ENCODE data around the gene MMD2. TPM values are rescaled to one million over a fixed set of nuclear protein-coding genes. Genes with fewer than 3 reads are reported as not detected.
"Not testable (repeated sequence)": the region's sequence is repeated elsewhere in the genome, so short reads cannot be mapped to it uniquely, and the experiment has no call there.

The MMD2 gene
- total RNA-seq, 1 donor from 2014 or later = not detected

DNA sequence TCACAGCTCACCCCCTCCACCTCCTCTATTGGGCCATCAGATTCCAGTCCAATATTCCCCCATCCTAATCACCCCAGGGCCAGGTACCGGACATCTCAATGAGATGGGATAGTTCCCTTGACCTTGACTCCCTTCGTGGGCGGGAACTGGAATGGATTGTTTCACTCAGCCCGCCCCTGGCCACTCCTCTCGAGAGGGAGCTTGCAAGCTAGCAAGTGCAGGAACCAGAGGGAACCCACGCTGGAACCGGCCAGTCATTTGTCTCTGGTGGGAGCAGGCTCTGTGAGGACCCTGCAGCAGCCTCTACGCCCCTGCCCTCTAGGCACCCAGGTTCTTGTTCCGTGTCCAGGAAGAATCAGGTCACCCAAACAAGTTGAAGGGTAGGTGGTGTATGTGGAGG, 64.5 kb downstream of the MMD2 start:
- intact Hi-C loops (cut with micrococcal nuclease) = no loop called here

DNA sequence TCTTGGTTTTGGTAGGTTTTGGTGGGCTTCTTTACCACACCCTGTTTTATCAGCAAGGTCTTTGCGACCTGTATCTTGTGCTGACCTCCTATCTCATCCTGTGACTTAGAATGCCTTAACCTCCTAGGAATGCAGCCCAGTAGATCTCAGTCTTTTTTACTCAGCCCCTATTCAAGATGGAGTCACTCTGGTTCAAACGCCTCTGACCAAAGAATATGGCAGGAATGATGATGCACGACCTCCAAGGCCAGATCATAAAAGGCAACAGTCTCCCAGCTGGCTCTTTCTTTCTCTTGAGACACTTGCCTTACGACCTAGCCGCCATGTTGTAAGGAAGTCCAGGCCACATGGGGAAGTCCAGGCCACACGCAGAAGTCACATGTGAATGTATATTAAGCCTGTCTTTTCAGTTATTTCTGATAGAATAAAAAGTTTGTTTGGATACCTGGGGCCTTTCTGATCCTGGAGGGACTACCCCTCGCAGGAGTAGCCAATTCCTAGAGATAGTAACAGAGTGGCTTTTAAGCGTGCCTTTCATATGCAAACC, 65.0 kb downstream of the MMD2 start:
- intact Hi-C loops (cut with micrococcal nuclease) = no loop called here

DNA sequence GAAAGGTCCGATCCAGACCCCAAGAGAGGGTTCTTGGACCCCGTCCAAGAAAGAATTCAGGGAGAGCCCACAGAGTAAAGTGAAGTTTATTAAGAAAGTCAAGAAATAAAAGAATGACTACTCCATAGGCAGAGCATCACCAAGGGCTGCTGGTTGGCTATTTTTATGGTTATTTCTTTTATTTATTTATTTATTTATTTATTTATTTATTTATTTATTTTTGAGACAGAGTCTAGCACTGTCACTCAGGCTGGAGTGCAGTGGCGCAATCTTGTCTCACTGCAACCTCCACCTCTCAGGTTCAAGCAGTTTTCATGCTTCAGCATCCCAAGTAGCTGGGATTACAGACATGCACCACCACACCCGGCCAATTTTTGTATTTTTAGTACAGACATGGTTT, 65.8 kb downstream of the MMD2 start:
- intact Hi-C loops (cut with micrococcal nuclease) = not testable (repeated sequence)

DNA sequence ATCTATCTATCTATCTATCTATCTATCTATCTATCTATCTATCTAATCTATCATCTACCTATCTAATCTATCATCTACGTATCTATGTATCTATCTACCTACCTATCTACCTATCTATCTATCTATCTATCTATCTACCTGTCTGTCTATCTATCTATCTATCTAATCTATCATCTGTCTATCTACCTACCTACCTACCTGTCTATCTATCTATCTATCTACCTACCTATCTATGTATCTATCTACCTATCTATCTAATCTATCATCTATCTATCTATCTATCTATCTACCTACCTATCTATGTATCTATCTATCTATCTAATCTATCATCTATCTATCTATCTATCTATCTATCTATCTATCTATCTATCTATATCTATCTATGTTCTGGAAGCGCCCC, 67.5 kb downstream of the MMD2 start:
- intact Hi-C loops (cut with micrococcal nuclease) = not testable (repeated sequence)

DNA sequence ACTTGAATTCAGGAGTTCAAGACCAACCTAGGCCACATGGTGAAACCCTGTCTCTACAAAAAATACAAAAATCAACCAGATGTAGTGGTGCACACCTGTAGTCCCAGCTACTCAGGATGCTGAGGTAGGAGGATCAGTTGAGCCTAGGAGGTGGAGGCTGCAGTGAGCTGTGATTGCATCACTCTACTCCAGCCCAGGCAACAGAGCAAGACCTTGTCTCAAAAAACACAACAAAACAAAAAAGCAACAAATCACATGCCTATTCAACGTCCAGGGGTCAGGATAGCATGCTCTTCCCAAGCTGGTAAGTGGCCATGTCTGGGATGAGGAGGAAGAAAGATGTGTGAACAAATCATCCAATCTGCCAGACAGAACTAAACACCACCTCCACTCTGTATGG, 69.3 kb downstream of the MMD2 start:
- intact Hi-C loops (cut with micrococcal nuclease) = loop anchor here (10.0 kb wide), 1 partner anchor 275 kb away; no protein-coding TSS in a partner anchor

DNA sequence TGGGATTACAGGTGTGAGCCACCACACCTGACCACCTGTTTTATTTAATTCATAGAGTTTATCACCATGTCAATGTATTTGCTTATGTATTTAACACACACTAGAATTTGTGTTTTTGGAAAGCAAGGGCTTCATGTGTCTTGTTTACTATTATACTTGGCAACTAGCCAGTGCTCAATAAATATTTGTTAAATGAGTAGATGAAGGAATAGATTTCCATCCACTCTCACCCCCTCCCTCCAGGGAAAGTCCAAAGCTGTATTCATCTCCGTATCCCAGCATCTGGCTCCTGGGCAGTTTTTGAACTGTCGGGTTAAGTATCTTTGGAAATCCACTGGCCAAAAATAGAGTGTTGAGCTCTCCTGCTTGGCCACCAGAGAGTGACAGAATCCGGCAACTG, 70.8 kb downstream of the MMD2 start:
- intact Hi-C loops (cut with micrococcal nuclease) = loop anchor here (10.0 kb wide), 1 partner anchor 273 kb away; no protein-coding TSS in a partner anchor

DNA sequence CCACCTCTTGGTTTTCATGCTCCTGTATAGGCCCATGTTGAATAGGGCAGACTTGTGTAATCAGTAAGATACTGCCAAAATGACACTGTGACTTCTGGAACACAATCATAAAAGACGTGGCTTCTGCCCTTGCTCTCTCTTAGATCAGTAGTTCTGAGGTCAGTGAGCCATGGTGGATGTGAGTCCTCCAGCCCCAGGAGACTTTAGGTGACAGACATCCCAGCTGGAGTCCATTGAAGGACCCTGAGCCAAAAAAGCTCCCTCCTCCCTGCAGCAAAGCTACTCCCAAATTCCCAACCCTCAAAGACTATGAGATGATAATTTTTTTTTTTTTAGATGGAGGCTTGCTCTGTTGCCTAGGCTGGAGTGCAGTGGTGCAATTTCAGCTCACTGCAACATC, 72.3 kb downstream of the MMD2 start:
- intact Hi-C loops (cut with micrococcal nuclease) = loop anchor here (10.0 kb wide), 1 partner anchor 272 kb away; no protein-coding TSS in a partner anchor

DNA sequence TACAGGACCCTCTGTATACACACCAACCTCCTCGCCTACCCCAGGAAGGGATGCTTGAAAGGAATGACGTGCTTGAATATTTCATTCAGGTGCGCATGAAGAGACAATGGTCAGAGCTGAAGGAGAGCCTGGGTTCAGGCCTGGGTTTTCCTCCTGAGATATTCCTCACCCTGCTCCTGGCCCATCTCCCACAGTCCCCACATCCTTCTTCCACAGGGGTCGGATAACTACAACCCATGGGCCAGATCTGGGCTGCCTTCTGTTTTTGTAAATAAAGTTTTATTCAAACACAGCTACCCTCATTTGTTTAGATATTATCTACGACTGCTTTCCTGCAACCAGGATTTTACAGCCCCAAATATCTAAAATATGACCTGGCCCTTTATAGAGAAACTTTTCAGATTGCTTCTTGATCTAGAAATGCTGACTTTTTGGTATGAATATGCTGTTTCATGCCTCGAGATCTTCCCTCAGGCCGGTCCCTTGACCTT, 73.6 kb downstream of the MMD2 start:
- intact Hi-C loops (cut with micrococcal nuclease) = loop anchor here (10.0 kb wide), 1 partner anchor 271 kb away; no protein-coding TSS in a partner anchor

DNA sequence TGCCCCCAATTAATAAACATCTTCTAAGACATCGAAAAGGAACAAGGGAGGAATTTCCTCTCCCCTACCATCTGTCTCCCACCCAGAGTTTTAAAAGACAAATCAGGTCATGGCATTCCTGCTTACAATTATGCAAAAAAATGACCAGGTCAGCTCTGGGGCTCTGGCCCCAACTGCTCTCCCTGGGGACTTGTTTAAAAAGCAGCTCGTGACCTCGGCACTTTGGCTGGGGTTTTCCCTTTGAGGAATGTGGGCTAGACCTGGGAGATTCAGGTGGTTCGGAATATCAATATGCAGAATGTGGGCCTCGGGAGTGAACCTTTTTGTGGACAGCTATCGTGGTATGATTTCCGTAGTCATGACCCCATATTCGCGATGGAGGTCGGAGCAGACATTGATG, 74.8 kb downstream of the MMD2 start:
- intact Hi-C loops (cut with micrococcal nuclease) = loop anchor here (10.0 kb wide), 1 partner anchor 269 kb away; no protein-coding TSS in a partner anchor

DNA sequence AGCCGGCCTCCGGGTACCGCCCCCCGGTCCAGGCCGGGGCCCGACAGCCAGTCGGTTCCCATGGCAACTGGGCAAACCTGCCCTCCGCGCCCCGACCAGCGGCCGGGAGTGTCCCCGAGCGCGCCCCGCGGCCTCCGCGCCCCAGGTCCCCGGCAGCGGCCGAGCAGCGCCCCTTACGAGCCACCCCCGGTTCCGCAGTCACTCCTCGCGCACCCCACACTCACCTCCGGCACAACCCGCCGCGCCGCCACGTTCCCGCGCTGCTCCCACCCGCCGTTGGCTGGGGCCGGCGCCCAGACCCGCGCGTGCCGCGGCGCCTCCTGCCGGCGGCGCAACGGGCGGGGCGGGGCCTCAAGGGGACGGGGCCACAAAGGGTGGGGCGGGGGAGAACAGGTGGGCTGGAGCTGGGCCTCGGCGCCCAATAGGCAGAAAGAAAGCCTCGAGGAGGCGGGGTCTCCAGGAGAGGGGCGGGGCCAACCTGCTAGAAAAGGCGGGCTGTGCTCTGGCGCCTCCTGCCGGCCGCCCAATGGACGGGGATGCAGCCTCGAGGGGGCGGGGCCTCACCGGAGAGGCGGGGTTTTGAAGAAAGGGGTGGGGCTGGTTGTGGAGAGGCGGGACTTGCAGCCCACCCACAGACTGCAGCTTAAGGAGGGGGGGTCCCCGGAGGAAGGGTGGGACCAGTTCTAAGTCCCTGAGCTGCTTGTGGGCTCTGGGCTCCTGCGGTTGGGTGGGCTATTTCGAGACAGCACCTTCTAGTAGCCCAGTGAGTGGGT, 75.4 kb downstream of the MMD2 start, which contains the start of gene RADIL:
RADIL (minus strand) TSS at position 345 of the 773 bp plus-strand sequence. CDS start 5,577 bp downstream, outside the sequence.
- intact Hi-C loops (cut with micrococcal nuclease) = loop anchor here (1.0 to 10.0 kb wide), 4 partner anchors 53 to 269 kb away; no protein-coding TSS in a partner anchor

DNA sequence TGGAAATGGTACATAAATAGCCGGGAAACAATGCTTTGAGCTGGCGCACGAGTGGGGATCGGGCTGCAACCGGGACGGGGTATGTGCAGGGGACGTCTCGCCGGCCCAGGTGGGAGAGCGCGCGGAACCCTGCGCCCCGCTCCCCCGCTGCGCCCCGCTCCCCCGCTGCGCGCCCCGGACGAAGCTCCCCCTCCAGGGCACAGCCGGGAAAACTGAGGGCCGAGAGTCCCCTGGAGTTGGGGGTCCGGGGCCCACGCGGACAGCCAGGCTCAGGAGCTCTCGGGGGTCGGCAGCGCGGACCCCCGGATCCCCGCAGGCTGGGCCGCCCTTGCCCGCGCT, 76.0 kb downstream of the MMD2 start:
- intact Hi-C loops (cut with micrococcal nuclease) = loop anchor here (1.0 to 10.0 kb wide), 4 partner anchors 52 to 268 kb away; no protein-coding TSS in a partner anchor

DNA sequence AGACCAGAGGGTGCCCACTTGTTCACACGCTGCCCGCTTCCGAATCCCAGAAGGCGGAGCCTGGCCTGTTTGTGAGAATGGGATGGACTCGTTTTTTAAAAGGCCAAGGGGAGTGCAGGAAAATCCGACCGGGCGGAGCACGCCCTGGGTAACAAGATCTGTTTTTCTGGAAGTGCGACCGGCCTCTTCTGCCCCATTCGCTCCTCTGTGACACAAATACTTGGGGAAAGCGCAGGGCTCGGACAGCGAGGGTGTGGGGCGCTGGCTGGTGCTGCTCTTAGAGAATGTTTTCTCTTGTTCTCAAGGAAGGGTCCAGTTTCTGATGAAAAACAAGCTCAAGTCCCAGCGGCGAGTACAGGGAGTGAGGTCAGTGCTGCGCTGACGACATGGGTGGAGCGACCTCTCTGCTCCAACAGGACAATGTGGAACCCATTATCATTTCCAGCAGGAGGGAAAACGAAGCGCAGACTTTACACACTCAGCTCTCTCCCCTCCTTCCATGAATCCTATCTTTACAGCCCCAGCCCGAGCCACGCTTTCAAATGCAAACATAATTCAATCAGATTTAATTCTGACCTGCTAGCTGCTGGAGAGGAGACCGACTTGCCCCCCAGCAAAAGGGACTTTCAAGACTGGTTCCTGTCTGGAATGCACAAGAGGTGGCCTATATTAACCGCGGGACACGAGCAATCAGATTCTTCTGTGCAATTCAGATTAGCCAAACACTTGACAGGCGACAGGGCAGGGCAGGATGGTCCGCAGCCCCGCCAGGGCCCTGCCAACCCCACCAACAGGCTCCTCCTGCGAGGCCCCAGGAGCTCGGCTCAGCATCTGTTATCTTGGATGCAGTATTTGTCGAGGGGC, 76.6 kb downstream of the MMD2 start:
- intact Hi-C loops (cut with micrococcal nuclease) = loop anchor here (1.0 to 10.0 kb wide), 4 partner anchors 52 to 268 kb away; no protein-coding TSS in a partner anchor

DNA sequence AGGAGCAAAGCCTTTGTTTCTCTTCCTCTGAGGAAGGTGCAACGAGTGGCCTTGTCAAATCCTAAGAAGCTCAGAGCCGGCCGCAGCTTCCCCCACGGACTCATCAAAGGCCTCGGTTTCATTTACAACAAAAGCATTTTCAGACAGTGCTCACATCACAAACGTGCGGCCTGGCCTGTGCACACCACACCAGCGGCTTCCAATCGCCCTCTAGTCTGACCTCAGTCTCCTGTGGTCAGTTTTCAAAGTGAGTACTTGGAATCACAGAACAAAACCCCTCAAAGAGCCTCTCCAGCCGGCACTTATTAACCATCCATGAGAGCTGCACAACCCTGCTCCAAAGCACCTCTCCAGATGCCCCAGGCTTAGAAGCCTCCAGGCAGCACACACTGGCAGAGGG, 78.8 kb downstream of the MMD2 start:
- intact Hi-C loops (cut with micrococcal nuclease) = loop anchor here (10.0 kb wide), 1 partner anchor 265 kb away; no protein-coding TSS in a partner anchor

DNA sequence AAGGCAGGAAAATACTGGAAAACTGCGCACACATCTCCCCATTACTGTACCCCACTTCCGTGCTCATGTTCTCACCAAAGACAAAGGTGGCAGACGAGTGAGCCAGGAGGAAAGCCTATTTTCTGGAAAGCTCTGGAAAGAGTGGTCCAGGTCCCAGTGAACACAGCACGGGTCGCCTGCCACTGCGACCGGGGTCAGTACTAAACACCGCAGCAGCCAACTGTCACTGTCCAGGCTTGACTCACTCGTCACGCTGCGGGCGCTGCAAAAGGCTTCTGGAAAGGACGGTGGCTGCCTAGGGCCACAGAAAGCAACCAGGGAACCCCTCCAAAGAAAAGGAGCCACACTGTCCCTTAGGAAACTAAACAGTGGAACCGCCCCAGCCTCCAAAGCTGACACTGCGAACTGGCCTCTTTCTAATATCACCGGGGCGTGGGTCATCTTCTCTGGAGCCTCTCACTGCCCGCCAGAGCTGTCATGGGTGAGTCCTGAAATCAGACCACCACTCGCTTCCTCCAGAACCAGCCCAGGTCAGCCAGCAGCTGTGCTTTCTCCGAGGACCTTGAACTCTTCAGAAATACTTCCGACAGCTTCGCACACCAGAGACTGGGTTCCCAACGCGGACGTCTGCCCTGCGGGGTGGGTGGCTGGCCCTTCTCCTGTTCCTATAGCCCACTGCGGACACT, 79.4 kb downstream of the MMD2 start:
- intact Hi-C loops (cut with micrococcal nuclease) = loop anchor here (10.0 kb wide), 1 partner anchor 265 kb away; no protein-coding TSS in a partner anchor

DNA sequence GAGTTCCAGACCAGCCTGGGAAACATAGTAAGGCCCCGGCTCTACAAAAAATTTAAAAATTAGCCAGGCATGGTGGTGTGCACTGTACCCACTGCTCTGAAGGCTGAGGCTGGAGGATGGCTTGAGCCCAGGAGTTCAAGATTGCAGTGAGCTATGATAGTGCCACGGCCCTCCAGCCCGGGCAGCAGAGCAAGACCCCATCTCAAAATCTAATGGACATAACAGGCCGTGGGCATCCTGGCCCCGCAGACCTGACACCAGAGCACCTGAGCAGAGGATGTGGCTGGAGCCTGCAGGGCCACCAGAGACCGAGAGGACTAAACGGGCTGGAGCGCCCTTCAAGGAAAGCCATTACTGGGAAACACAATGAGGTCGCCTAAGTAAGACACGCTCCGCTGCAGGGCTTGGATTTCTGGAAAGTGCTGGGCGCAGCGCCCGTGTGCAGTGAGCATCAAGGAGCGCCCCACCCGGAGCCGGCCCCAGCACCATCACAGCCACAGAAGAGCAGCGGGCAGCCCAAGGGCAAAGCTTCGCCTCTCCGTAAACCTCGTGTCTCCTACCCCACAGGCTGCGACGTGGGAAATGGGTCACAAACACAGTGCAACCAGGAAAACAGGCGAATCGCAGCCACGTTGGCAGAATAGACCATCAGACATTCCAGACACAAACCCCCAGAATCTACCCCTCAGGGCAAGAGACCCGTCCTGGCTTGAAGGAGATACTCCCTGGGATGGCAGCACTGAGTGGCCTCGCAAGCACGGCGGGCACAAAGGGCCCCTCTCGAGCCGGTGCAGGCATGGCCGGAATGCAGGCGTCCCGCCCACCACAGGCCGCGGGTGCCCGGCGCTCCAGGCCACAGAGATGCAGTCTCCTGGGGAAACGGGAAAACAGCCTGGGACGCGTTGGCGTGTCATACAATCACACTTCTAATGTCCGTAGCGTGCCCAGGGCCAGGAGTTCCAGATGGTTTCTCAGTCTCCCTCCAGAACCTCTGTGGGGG, 80.4 kb downstream of the MMD2 start:
- intact Hi-C loops (cut with micrococcal nuclease) = no loop called here

DNA sequence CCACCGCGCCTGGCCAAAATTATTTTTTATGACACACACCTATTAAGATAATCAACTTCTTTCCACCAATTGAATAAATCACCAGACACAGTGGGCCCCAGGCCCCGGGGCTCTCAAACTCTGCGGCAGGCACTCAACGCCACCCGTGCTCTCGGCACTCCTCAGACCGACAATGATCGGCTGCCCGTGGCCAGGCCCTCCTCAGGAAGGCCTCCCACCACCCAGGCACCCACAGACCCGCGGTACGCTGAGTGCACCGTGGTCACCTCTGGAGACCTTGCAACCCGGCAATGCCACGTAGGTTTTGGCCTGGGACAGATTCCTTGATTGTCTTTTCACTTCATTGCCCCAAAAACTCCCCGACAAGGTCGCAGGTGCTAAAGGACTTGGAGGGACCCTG, 82.4 kb downstream of the MMD2 start:
- intact Hi-C loops (cut with micrococcal nuclease) = no loop called here

DNA sequence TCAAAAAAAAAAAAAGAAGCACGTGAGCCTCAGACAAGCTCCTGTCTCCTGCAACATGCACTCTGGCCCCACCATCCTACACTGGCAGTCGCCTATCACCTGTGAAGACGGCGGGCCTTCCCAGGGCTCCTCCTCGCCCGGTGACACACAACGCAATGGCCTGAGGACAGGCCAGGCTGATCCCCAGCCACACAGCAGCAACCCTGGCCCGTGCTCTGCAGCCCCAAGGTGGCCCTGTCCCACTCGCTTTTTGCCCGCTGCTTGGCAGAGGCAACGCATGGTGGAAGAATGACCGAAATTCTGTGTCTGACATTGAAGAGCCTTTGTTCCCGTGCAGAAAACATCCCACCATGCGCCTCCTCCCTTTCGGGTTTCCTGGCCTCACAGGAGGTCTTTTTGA, 83.6 kb downstream of the MMD2 start:
- intact Hi-C loops (cut with micrococcal nuclease) = no loop called here

DNA sequence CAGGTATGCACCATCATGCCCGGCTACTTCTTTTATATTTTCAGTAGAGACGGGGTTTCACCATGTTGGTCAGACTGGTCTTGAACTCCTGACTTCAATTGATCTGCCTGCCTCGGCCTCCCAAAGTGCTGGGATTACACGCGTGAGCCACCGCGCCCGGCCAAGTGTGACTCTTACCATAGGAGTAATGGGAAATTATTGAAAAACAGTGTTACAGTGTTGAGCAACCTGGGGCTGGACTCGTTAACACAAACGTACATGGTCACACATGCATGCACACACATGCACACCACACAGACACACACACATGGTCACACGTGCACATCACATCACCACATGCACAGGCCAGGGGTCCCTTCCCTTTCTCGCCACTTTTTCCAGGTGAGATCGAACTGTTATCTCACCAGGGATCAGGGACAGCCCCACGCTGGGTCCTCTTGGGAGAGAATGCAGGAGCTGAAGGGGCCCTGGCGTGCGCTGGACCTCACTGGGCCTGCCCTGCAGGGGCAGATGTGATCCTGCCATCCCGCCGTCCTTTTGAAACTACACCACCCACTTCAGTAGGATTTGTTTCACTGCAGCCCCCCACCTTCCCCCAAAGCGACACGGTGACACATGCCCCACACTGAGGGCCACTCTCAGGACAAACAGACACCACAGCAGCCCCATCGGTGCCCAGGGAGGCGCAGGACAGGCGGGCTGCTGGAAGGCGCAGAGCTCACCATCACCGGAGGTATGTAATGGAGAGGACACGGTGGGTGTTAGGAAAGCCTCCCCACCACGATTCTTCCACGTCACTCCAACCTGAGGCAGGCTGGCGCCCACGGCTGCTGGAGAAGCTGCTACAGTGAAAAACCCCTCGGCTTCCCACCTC, 85.7 kb downstream of the MMD2 start:
- intact Hi-C loops (cut with micrococcal nuclease) = no loop called here
